GM19099 (cell line): ENCODE data around the gene IL23R.

Source experiments
- POLR2A ChIP-seq: IDR thresholded peaks from 3 replicates; pipeline ENCODE4 v1.6.1; 2011; ENCODE audit warnings: low read depth; ENCODE audit not compliant: insufficient read length; ENCODE audit errors: extremely low read depth

IL23R gene

GRCh38 chr1:67171978-67172377, 5.7 kb downstream of the IL23R start:
- TF ChIP-seq POLR2A = no peak

- no peak for TF ChIP-seq POLR2A
These were observed 7.7 kb downstream of the IL23R start for GRCh38 chr1:67173988-67174387.

- no peak for TF ChIP-seq POLR2A
These were observed 8.5 kb downstream of the IL23R start for GRCh38 chr1:67174716-67175284.

- no peak for TF ChIP-seq POLR2A
These were observed 9.4 kb downstream of the IL23R start for GRCh38 chr1:67175530-67176087.

GRCh38 chr1:67184838-67185421, 18.7 kb downstream of the IL23R start:
- TF ChIP-seq POLR2A = no peak

GRCh38 chr1:67188137-67188536, 21.9 kb downstream of the IL23R start:
- TF ChIP-seq POLR2A = no peak

GRCh38 chr1:67189953-67190352, 23.7 kb downstream of the IL23R start:
- TF ChIP-seq POLR2A = no peak

- TF ChIP-seq POLR2A = no peak
These were observed 24.2 kb downstream of the IL23R start for GRCh38 chr1:67190410-67190809.

- TF ChIP-seq POLR2A = no peak
These were observed 24.7 kb downstream of the IL23R start for GRCh38 chr1:67190942-67191341.

GRCh38 chr1:67191668-67192520, 25.6 kb downstream of the IL23R start:
- no peak for TF ChIP-seq POLR2A

GRCh38 chr1:67192902-67193301, 26.6 kb downstream of the IL23R start:
- no peak for TF ChIP-seq POLR2A

- no peak for TF ChIP-seq POLR2A
These were observed 27.4 kb downstream of the IL23R start for GRCh38 chr1:67193704-67194103.

- TF ChIP-seq POLR2A = no peak
These were observed 28.1 kb downstream of the IL23R start for GRCh38 chr1:67194209-67194863.

- TF ChIP-seq POLR2A = no peak
These were observed 34.5 kb downstream of the IL23R start for GRCh38 chr1:67200755-67201154.

GRCh38 chr1:67201891-67202290, 35.6 kb downstream of the IL23R start:
- TF ChIP-seq POLR2A = no peak
